Measurements from ENCODE around the gene MYMX.

DNA sequence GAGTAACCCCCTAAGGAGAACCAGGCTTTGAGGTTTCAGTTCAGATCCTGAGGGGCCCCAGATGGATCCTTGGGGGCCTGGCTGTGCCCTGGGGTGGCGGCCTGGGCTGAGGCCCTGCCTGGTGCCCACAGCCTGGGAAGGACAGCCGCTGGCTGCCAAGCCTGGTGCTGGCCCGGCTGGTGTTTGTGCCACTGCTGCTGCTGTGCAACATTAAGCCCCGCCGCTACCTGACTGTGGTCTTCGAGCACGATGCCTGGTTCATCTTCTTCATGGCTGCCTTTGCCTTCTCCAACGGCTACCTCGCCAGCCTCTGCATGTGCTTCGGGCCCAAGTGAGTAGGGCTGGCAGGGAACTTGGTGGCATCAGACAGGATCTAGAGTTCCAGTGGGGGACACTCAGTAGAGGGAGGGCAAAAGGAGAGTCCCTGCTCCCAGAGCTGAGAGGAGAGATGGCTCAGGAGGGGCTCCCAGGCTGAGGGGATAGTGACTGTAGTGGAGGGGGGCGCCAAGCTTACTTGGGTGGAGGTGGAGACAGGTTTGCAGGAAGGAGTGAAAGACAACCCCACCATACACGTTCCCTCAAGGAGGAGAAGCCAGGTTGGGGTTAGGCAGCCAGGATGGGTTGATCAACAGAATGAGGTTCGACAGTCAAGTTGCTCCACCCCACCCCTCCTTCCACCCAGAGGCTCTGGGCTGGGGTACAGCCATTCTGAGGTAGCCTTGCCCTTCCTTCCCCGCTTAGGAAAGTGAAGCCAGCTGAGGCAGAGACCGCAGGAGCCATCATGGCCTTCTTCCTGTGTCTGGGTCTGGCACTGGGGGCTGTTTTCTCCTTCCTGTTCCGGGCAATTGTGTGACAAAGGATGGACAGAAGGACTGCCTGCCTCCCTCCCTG, 16.2 kb downstream of the MYMX start:
- TF ChIP-seq TCF7L2 (IDR thresholded peaks at IDR 0.05; ENCODE audit: low read depth, low read length) (no peak), SRF (IDR thresholded peaks at IDR 0.05; ENCODE audit: low read depth, low read length) (no peak), CEBPB (IDR thresholded peaks at IDR 0.05; ENCODE audit: borderline replicate concordance, low read depth, low read length) (no peak), SKI (IDR thresholded peaks at IDR 0.05; ENCODE audit: partially characterized antibody) (no peak), NFE2L2 (IDR thresholded peaks at IDR 0.05; ENCODE audit: low read length) (no peak), NFYB (CRISPR knock-in tag; IDR thresholded peaks at IDR 0.05) (no peak), GABPA (IDR thresholded peaks at IDR 0.05; ENCODE audit: low read depth, low read length) (no peak), GABPA (CRISPR knock-in tag; IDR thresholded peaks at IDR 0.05; ENCODE audit: low read depth) (no peak), ZNF792 (CRISPR knock-in tag; IDR thresholded peaks at IDR 0.05) (no peak), YY1 (IDR thresholded peaks at IDR 0.05; ENCODE audit: insufficient read depth, insufficient replicate concordance, low read depth, low read length) (no peak), ZFY (CRISPR knock-in tag; IDR thresholded peaks at IDR 0.05) (no peak)
- TF ChIP-seq, protein P1, sequence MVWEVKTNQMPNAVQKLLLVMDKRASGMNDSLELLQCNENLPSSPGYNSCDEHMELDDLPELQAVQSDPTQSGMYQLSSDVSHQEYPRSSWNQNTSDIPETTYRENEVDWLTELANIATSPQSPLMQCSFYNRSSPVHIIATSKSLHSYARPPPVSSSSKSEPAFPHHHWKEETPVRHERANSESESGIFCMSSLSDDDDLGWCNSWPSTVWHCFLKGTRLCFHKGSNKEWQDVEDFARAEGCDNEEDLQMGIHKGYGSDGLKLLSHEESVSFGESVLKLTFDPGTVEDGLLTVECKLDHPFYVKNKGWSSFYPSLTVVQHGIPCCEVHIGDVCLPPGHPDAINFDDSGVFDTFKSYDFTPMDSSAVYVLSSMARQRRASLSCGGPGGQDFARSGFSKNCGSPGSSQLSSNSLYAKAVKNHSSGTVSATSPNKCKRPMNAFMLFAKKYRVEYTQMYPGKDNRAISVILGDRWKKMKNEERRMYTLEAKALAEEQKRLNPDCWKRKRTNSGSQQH (CRISPR knock-in tag; IDR thresholded peaks at IDR 0.05; ENCODE audit: low read depth) = no peak
